OCI-LY7 (cell line): ENCODE measurements around the gene ZKSCAN7.

ENCODE experiments used
- CTCF ChIP-seq: fragments of 200-600 bp; sonication (generic); conservative IDR thresholded peaks from 2 replicates; pipeline ENCODE4 v1.5.1; 2014; ENCODE audit warnings: mild to moderate bottlenecking, antibody characterized with exemption, low read length, moderate library complexity, mixed read lengths
- EZH2phosphoT487 ChIP-seq: fragments of 200-600 bp; sonication (generic); IDR thresholded peaks from 2 replicates; pipeline ENCODE4 v1.6.1; 2018; ENCODE audit warnings: low read depth, borderline replicate concordance, mild to moderate bottlenecking, mixed run types, antibody characterized with exemption, low read length, moderate library complexity, mixed read lengths

GRCh38 chr3:44554626-44555592 lies at the start of gene ZKSCAN7:
- TF ChIP-seq CTCF (no peak), EZH2phosphoT487 (no peak)
